D721Med (cell line): ENCODE data around the gene PPM1H.

Source experiments
- DNase-seq: peaks from one replicate; pipeline ENCODE4 v3.0.0; 2011; ENCODE audit warnings: low spot score; ENCODE audit not compliant: insufficient read length
- FAIRE-seq: peaks from 2 replicates; lab custom pipeline; 2011; peaks lifted over from hg19 to GRCh38; lab: Jason Lieb, UNC
- CTCF ChIP-seq: IDR thresholded peaks from 2 replicates; pipeline ENCODE4 v1.5.1; 2012; ENCODE audit warnings: mild to moderate bottlenecking, control low read depth; ENCODE audit not compliant: insufficient read depth; ENCODE audit errors: missing control alignments

PPM1H gene

GRCh38 chr12:62960324-62960723, 25.4 kb upstream of the PPM1H start:
- DNase-seq: no peak
- TF ChIP-seq CTCF: no peak
- no peak for FAIRE-seq

- no peak for TF ChIP-seq CTCF
- FAIRE-seq (no peak), DNase-seq (no peak)
Measured at GRCh38 chr12:62959745-62960144, 24.8 kb upstream of the PPM1H start.

GRCh38 chr12:62957233-62957953, 22.4 kb upstream of the PPM1H start:
- DNase-seq: no peak
- TF ChIP-seq CTCF: no peak
- FAIRE-seq: no peak

- DNase-seq (no peak), FAIRE-seq (no peak)
- no peak for TF ChIP-seq CTCF
Measured at GRCh38 chr12:62955678-62956077, 20.7 kb upstream of the PPM1H start.

GRCh38 chr12:62950317-62950716, 15.4 kb upstream of the PPM1H start:
- FAIRE-seq (no peak), DNase-seq (no peak)
- TF ChIP-seq CTCF: no peak

- no peak for DNase-seq
- TF ChIP-seq CTCF: no peak
- no peak for FAIRE-seq
Measured at GRCh38 chr12:62948123-62948522, 13.2 kb upstream of the PPM1H start.

- no peak for FAIRE-seq
- no peak for TF ChIP-seq CTCF
- no peak for DNase-seq
Measured at GRCh38 chr12:62947364-62947763, 12.4 kb upstream of the PPM1H start.
